Esophagus squamous epithelium (tissue), 4 donors: ENCODE measurements around the gene NLN.

Experiments
- CTCF ChIP-seq, 6 experiments: fragments of 450-650 bp in 4 of 6; fragments of 200-600 bp in 2 of 6; sonication (generic) in 2 of 6; IDR thresholded peaks; one replicate each; pipeline ENCODE4 v1.5.1; 2016 to 2019; ENCODE audit warnings: antibody characterized with exemption in 6 of 6, mild to moderate bottlenecking in 4 of 6, moderate library complexity in 4 of 6
- POLR2A ChIP-seq, 4 donors: fragments of 450-650 bp; IDR thresholded peaks; one replicate each; pipeline ENCODE4 v1.6.1; 2017; ENCODE audit warnings: antibody characterized with exemption in 4 of 4, mild to moderate bottlenecking in 4 of 4, moderate library complexity in 3 of 4

- no peak for TF ChIP-seq POLR2A (IDR thresholded peaks at IDR 0.05)
- TF ChIP-seq CTCF (IDR thresholded peaks at IDR 0.05): no peak
Measured at GRCh38 chr5:65737842-65738241, 15.8 kb downstream of the NLN start.
